GM12874 (cell line): Measurements from ENCODE around the gene TBC1D1.

ENCODE experiments used
- CTCF ChIP-seq: IDR thresholded peaks from 2 replicates; pipeline ENCODE4 v1.5.1; 2011; ENCODE audit warnings: low read depth, mild to moderate bottlenecking, control low read depth, low read length, moderate library complexity; ENCODE audit not compliant: insufficient read depth

TBC1D1 gene

GRCh38 chr4:38123555-38123954 is 232.7 kb downstream of the TBC1D1 start:
- no peak for TF ChIP-seq CTCF

GRCh38 chr4:38124961-38125360 is 234.1 kb downstream of the TBC1D1 start:
- TF ChIP-seq CTCF: no peak

GRCh38 chr4:38125816-38126215 is 234.9 kb downstream of the TBC1D1 start:
- TF ChIP-seq CTCF: no peak

- TF ChIP-seq CTCF: no peak
These were observed 237.9 kb downstream of the TBC1D1 start for GRCh38 chr4:38128478-38129459.

GRCh38 chr4:38129460-38130227 is 238.8 kb downstream of the TBC1D1 start:
- TF ChIP-seq CTCF: no peak

- no peak for TF ChIP-seq CTCF
These were observed 240.0 kb downstream of the TBC1D1 start for GRCh38 chr4:38130884-38131283.

- TF ChIP-seq CTCF: no peak
These were observed 240.6 kb downstream of the TBC1D1 start for GRCh38 chr4:38131371-38132091.
